ENCODE results near the gene SLC20A1. TPM values are rescaled to one million over a fixed set of nuclear protein-coding genes. Genes with fewer than 3 reads are reported as not detected.

Gene SLC20A1
- total and polyA plus RNA-seq, 11 donors: 5.6 to 51.7 (median 12.0) TPM

GRCh38 chr2:112692918-112693317, 47.2 kb downstream of the SLC20A1 start:
- no peaks in the 10 kb centered on the region for H3K9me3 ChIP-seq
- DNase-seq (no peak), ATAC-seq (no peak)
- H3K27ac ChIP-seq: peak overlapping the region in 1 of 12 donors; percentile 77
- TF ChIP-seq CTCF (IDR thresholded peaks at IDR 0.05) (no peak), POLR2A (IDR thresholded peaks at IDR 0.05) (no peak)
- no peaks in the 10 kb centered on the region for H3K36me3 ChIP-seq
- no peaks in the 10 kb centered on the region for H3K27me3 ChIP-seq
- WGBS, 4 donors: 83 to 95% (median 87%) methylated on average over 1 of the region's 1 CpG
- H3K4me1 ChIP-seq: peaks cover 0 to 28% (median 0%) of the 10 kb centered on the region in 12 donors
- no peak overlapping the region for H3K4me3 ChIP-seq
- intact Hi-C loops (cut with DNase I): loop anchor here in 4 of 10 donors (5.0 to 10.0 kb wide), 2 partner anchors 66 to 68 kb away; no protein-coding TSS in a partner anchor

GRCh38 chr2:112693596-112693995, 47.9 kb downstream of the SLC20A1 start:
- Histone ChIP-seq H3K4me1 (peaks cover 0 to 34% (median 0%) of the 10 kb centered on the region in 12 donors), H3K27me3 (no peaks in the 10 kb centered on the region), H3K4me3 (no peak overlapping the region), H3K36me3 (no peaks in the 10 kb centered on the region), H3K9me3 (no peaks in the 10 kb centered on the region), H3K27ac (no peak overlapping the region)
- TF ChIP-seq POLR2A (IDR thresholded peaks at IDR 0.05) (no peak), CTCF (IDR thresholded peaks at IDR 0.05) (no peak)
- intact Hi-C loops (cut with DNase I): loop anchor here in 4 of 10 donors (5.0 to 10.0 kb wide), 2 partner anchors 66 to 69 kb away; no protein-coding TSS in a partner anchor
- ATAC-seq (no peak), DNase-seq (no peak)
- WGBS, 4 donors: 76 to 86% (median 82%) methylated on average over 9 of the region's 9 CpGs

- ATAC-seq: no peak
- Histone ChIP-seq H3K27ac (no peak overlapping the region), H3K9me3 (no peaks in the 10 kb centered on the region), H3K4me3 (no peak overlapping the region), H3K36me3 (no peaks in the 10 kb centered on the region), H3K4me1 (peaks cover 0 to 40% (median 0%) of the 10 kb centered on the region in 12 donors), H3K27me3 (no peaks in the 10 kb centered on the region)
- 95 to 98% (median 96%) methylated on average over 11 to 12 of the region's 12 CpGs for WGBS, 4 donors
- intact Hi-C loops (cut with DNase I): loop anchor here in 4 of 10 donors (5.0 to 10.0 kb wide), 2 partner anchors 67 to 69 kb away; no protein-coding TSS in a partner anchor
- DNase-seq: no peak
- TF ChIP-seq POLR2A (IDR thresholded peaks at IDR 0.05): no peak
- TF ChIP-seq CTCF (IDR thresholded peaks at IDR 0.05): no peak
These were observed 48.4 kb downstream of the SLC20A1 start for GRCh38 chr2:112694182-112694581.

GRCh38 chr2:112698834-112699515, 53.2 kb downstream of the SLC20A1 start:
- DNase-seq (no peak), ATAC-seq (no peak)
- Histone ChIP-seq H3K36me3 (no peaks in the 10 kb centered on the region), H3K9me3 (no peaks in the 10 kb centered on the region), H3K27me3 (no peaks in the 10 kb centered on the region), H3K4me3 (no peak overlapping the region), H3K4me1 (peaks cover 0 to 44% (median 0%) of the 10 kb centered on the region in 12 donors), H3K27ac (peak overlapping the region in 1 of 12 donors; percentile 91)
- TF ChIP-seq CTCF (IDR thresholded peaks at IDR 0.05): no peak
- no peak for TF ChIP-seq POLR2A (IDR thresholded peaks at IDR 0.05)
- WGBS, 4 donors: 84 to 93% (median 86%) methylated on average over 3 of the region's 3 CpGs
- intact Hi-C loops (cut with DNase I): loop anchor here in 1 of 10 donors (10.0 kb wide), 1 partner anchor 74 kb away; no protein-coding TSS in a partner anchor

All from heart left ventricle (tissue), 16 donors.